Posterior vena cava (tissue), 2 donors: ENCODE data around the gene MGAT3. TPM values are rescaled to one million over a fixed set of nuclear protein-coding genes. Genes with fewer than 3 reads are reported as not detected.
"Not testable (repeated sequence)": the region's sequence is repeated elsewhere in the genome, so short reads cannot be mapped to it uniquely, and the experiment has no call there.

Source experiments
- DNase-seq: peaks from one replicate; pipeline ENCODE4 v3.0.0-alpha.2; 2020; ENCODE audit warnings: low spot score
- intact Hi-C, 2 donors: fragments of 100-400 bp; cut with DNase I; formaldehyde crosslinking; loops; one replicate each; pipeline versions ENCODE4 v1.14.1 to v1.14.2; 2022 to 2023
- long read RNA-seq, 2 donors: library from polyadenylated mRNA; unstranded; transcript quantifications; one replicate each; pipeline ENCODE4 v2.0.0, GENCODE V29; 2020 to 2021
- total RNA-seq, 2 donors: library from RNA; stranded (reverse); fragmentation: NEBNext Ultra II Directional; extraction: Animal tissue kit (Norgen Biotek cat#: 25700); gene quantifications; one replicate each; pipeline ENCODE4 v1.2.1, GENCODE V29; 2021
- donor health status: DM: yes; HTN: yes; CAD: no.
- donor health status: DM: yes; HTN: yes; CAD: no.

The MGAT3 gene, protein sequence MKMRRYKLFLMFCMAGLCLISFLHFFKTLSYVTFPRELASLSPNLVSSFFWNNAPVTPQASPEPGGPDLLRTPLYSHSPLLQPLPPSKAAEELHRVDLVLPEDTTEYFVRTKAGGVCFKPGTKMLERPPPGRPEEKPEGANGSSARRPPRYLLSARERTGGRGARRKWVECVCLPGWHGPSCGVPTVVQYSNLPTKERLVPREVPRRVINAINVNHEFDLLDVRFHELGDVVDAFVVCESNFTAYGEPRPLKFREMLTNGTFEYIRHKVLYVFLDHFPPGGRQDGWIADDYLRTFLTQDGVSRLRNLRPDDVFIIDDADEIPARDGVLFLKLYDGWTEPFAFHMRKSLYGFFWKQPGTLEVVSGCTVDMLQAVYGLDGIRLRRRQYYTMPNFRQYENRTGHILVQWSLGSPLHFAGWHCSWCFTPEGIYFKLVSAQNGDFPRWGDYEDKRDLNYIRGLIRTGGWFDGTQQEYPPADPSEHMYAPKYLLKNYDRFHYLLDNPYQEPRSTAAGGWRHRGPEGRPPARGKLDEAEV
- total RNA-seq = 1 to 10 TPM; 2.3 to 3.2 TPM
- long read RNA-seq, donor 1 = 0 reads
- long read RNA-seq, donor 2 = 0 reads

DNA sequence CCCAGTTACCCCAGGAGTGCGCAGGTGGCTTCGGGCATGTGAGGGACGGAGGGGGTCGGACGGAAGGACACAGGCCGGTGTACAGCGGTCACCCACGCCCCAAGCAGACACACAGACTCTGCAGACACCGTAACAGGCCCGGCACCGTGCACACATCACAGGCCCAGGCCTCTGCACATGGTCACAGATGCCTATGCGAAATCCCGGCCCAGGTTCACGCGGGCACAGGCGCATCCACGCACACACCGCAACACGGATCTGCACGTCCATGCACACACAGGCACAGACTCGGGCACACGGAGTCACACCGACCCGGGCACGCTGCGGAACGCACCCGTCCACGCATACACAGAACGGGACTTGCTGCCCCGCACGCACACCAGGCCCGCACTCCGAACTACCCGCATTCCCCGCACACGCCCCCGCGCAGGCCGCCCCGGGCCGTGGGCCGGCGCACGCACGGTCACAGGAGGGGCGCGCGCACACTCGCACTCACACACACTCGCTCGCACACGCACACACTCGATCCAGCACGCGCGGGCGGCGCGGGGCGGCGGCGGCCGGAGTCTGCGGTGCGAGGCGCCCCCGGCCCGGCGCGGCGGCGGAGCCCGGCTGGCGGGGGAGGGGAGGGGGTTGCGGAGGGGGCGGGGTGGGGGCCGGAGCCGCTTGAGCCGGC lies at the start of gene MGAT3:
Gene MGAT3, plus strand, starts transcription at position 491 of the 676 bp plus-strand sequence. CDS start 30,336 bp downstream, outside the sequence.
- intact Hi-C loops = no loop called here
- no peak for DNase-seq

DNA sequence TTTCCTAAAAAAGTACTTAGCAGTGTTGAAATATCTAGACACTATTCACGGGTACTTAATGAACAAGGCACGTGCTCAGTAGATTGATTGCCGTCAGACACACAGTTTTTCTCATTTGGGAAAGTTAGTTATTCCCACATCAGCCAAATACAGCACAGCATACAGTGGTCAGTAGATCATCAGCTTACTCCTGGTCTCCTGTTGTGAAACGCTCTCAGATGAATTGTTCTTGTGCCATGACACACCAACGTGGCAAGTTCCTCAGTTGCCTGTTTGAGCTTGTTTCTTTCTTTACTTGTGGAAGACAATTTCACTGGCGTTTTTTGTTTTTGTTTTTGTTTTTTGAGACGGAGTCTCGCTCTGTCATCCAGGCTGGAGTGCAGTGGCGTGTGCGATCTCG lies 48.6 kb upstream of the MGAT3 start:
- DNase-seq = no peak
- intact Hi-C loops = no loop called here

DNA sequence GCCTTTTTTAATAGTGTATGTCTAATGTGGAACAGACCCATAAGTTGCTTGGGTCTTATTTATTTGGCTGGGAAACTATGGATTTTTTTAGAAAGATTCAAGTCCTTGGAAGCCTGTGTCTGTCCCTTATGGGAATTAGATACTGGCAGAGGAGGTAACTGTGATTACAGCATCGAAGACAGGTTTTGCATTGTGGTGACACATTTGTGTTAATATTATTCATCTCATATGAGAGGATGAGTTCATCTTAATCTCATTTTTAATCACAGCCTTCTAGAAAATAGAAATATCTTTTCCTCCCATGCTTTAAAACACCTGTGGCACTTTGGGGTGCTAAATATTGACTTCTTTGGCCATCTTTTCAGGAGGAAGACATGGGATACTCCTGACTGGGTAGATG lies 48.0 kb upstream of the MGAT3 start:
- intact Hi-C loops = no loop called here

DNA sequence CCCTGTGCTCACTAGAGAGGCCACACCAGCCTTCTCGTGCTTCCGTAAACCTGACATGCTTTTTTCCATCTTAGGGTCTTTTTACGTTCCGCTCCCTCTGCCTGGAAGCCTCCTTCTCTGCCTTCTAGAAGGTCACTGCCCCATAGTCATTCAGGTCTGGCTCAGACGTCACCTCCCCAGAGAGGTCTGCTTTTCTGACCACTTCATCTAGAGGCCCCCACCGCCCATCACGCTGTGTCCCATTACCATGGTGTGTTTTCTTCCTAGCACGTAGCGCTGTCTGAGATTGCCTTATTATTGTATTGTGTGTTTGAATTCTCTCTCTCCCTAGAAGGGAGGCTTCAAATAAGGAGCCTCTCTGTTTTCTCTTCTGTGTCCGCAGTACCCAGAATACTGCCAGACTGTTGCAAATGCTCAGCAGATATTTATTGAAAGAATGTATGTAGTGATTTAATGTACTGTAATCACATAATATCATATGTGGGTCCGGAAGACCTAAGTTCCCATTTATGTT lies 47.2 kb upstream of the MGAT3 start:
- intact Hi-C loops = no loop called here
- peak; percentile 36 for DNase-seq

More for the DNA sequence above, 48.0 kb upstream of the MGAT3 start:
- peak; percentile 41 for DNase-seq

DNA sequence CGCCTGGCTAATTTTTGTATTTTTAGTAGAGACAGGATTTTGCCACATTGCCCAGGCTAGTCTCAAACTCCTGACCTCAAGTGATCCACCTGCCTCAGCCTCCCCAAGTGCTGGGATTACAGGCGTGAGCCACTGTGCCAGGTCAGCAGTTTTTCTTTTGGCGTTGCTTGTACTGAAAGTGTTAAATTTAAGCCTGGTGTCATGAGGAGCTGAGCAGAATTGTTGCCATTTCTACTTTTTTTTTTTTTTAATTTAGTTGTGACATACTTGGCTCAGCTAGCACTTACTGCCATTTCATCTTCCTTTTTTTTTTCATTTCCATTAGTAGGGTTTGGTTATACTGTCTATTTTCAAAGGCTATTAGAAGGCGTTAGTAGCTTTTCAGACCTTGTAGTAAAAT lies 46.5 kb upstream of the MGAT3 start:
- no peak for DNase-seq
- intact Hi-C loops = no loop called here

DNA sequence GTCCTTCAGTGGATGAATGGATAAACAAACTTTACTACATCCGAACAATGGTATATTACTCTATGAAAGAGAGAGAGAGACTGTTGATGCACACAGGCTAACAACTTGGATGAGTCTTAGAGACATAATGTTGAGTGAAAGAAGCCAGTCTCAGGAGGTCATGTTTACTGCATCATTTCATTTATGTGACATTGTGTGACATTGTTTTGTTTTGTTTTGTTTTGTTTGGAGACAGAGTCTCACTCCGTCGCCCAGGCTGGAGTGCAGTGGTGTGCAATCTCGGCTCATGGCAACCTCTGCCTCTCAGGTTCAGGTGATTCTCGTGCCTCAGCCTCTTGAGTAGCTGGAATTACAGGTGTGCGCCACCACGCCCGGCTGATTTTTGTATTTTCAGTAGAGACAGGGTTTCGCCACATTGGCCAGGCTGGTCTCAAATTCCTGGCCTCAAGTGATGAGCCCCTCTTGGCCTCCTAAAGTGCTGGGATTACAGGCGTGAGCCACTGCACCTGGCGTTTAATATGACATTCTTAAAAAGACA lies 44.9 kb upstream of the MGAT3 start:
- intact Hi-C loops, DNase-seq: not testable (repeated sequence)

DNA sequence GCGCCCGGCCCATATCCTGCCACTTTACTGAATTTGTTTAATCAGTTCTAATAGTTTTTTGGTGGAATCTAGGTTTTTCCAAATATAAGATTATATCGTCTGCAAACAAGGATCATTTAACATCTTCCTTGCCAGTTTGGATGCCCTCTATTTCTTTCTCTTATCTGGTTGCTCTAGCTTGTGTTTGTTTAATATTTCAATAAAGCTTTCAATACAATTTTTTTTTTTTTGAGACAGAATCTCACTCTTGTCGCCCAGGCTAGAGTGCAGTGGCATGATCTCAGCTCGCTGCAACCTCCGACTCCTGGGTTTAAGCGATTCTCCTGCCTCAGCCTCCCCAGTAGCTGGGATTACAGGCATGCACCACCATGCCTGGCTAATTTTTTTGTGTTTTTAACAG lies 43.6 kb upstream of the MGAT3 start:
- intact Hi-C loops, DNase-seq: not testable (repeated sequence)

DNA sequence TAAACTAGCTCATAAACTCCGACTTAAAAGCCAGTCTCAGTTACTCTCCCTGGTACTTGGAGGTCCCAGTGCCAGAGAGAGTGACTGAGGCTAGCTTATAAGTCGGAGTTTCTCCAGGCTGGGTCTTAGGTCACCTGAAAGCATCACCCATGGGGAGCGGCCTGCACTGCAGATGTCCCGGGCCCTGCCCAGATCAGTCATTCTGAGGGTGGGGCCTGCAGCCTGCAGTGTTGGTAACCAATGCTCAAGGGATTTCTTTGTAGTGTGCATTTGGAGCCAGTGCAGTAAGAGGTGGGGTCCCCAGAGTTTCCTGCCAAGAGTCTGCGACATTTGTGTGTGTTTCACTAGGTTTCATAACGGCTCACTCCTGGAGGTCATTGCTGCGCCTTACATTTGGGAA lies 42.4 kb upstream of the MGAT3 start:
- peak; percentile 69 for DNase-seq
- intact Hi-C loops = no loop called here

DNA sequence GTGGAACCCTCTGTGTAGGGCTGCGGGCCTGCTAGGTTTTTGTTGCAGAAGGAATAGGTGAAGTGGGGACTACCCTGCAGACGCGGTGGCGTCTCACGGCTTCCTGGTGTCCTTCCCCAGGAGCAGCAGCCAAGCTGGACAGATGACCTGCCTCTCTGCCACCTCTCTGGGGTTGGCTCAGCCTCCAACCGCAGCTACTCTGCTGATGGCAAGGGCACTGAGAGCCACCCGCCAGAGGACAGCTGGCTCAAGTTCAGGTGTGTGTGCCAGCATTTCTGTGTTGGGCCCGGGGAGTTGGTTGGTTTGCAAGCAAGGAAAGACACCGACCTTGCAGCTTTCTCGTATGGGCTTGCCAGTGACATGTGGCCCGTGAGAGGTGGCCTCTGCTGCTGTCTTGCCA lies 41.9 kb upstream of the MGAT3 start:
- intact Hi-C loops = no loop called here
- DNase-seq = peak; percentile 57

DNA sequence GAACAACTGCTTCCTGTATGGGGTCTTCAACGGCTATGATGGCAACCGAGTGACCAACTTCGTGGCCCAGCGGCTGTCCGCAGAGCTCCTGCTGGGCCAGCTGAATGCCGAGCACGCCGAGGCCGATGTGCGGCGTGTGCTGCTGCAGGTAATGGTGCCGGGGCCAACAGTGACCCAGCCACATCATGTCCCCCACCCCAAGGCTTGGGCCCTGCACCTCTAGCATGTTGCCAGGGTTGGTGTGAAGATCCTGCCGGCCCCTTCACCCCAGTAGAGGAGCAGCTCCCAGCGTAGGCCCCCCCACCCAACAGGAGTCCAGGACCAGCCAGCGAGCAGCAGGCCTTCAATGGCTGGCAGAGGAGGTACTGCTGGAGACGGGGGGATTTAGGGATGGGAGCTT lies 41.3 kb upstream of the MGAT3 start:
- DNase-seq = peak; percentile 52

DNA sequence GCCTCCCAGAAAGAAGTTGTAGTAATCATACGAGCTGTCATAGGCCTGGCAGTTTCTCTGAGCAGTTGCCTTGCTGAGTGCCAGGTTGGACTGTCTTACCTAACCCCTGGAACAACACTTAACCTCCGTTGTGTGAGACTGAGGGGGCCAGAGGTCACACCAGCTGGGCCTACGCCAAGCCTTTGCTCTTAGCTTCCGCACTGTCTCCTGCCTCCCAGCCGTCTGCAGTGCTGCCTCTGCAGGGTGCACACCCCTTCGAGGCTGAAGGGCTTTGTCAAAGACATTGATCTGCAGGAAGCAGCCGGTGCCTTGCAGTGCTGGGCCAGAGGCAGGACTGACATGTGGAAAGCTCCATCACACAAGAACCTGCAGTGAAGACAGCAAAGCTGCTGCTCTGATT lies 40.5 kb upstream of the MGAT3 start:
- intact Hi-C loops = no loop called here

More for the DNA sequence above, 41.3 kb upstream of the MGAT3 start:
- intact Hi-C loops = no loop called here

DNA sequence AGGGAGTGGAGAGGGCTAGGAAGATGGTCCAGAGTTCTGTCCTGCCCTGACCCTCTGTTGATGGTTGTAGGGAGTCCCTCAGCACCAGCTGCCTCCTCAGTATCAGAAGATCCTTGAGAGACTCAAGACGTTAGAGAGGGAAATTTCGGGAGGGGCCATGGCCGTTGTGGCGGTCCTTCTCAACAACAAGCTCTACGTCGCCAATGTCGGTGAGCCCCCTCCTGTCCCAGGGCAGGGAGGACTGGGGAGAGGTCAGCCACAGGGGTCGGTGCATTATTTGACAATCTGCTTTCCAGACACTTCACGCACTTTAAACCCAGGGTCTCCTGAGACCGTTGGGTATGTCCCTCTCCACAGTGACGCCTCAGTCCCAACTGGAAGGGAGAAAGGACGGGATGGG lies 39.2 kb upstream of the MGAT3 start:
- peak; percentile 68 for DNase-seq
- intact Hi-C loops = no loop called here

More for the DNA sequence above, 40.5 kb upstream of the MGAT3 start:
- peak; percentile 51 for DNase-seq

DNA sequence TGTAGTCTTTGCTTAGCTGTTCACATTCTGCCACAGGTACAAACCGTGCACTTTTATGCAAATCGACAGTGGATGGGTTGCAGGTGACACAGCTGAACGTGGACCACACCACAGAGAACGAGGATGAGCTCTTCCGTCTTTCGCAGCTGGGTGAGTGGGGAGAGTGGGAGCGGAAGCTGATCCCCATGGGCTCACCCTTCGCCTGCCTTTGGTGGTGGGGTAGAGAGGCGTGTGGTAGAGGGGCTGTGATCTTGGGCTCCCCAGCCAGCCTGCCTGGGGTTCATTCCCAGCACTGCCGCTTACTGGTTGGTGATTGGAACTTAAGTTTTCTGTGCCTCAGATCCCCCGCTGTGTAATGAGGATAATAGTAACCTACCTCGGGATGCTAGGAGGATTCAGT lies 38.1 kb upstream of the MGAT3 start:
- DNase-seq = peak; percentile 19
- intact Hi-C loops = no loop called here

DNA sequence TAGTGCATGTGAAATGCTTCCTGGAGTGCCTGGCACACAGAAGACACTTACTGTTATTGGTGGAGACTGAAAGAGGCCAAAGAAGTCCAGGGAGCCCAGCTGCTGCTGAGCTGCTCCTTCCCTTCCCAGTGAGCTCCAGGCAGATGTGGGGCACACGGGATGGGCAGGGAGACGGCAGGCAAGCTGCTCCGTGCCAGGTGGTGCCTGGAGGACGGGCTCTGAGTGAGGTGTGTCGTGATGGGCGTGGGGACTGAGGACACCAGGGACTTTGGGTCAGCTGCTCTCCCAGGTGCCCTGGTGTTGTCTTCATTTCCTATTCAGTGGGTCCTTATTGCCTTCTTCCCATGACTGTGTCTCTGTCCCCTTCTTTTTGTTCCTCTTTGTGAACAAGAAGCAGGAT lies 37.7 kb upstream of the MGAT3 start:
- peak; percentile 67 for DNase-seq
- intact Hi-C loops = no loop called here

DNA sequence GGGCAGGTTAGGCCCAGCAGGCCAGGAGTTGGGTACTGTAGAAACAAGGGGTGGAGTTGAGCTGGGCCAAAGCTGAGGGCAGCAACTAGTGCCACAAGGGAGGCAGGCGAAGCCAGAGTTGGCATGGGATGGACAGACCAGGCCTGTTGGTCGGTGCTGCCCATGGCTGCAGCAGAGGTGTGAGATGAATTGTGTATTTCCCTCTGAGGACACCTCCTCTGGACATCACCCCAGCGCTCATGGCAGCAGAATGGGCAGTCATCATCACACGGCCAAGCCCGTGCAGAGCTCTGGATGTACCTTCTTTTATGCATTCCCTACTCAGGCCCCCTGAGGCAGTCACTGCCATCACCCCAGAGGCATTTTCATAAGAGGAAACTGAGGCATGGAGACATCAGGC lies 36.9 kb upstream of the MGAT3 start:
- intact Hi-C loops = loop anchor here in 1 of 2 donors (10.0 kb wide), 1 partner anchor 95 kb away; no protein-coding TSS in a partner anchor
- peak; percentile 43 for DNase-seq

DNA sequence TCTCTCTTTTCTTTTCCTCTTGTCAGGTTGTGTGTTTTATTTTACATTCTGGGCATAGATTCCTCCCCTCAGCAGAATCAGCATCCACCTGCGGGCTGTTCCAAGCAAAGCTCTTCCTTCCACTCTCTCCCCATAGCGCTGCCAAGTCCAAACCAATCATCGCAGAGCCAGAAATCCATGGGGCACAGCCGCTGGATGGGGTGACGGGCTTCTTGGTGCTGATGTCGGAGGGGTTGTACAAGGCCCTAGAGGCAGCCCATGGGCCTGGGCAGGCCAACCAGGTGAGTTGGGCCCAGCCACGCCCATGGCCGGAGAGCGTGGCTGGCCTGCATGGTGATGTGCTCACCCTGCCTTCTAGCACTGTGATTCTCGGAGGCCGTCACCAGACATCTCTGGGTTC lies 35.1 kb upstream of the MGAT3 start:
- intact Hi-C loops = loop anchor here in 1 of 2 donors (10.0 kb wide), 1 partner anchor 93 kb away; no protein-coding TSS in a partner anchor
- no peak for DNase-seq

DNA sequence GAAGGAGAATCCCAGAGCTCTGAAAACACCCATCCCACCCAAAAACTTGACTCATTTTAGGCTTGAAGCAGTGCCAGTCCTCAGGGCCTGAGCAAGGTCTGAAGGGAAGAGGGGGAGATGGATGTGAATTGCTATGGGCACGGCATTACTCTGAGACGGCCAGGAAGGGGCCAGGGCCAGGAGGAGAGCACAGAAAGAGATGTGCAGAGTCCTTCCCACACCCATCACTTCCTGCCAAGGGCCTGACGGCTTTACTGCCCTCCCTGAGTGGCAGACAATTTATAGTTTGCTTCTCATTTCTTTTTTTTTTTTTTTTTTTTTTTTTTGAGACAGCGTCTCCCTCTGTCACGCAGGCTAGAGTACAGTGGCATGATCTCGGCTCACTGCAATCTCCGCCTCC lies 34.7 kb upstream of the MGAT3 start:
- intact Hi-C loops = loop anchor here in 1 of 2 donors (10.0 kb wide), 1 partner anchor 93 kb away; no protein-coding TSS in a partner anchor
- DNase-seq = peak; percentile 23

DNA sequence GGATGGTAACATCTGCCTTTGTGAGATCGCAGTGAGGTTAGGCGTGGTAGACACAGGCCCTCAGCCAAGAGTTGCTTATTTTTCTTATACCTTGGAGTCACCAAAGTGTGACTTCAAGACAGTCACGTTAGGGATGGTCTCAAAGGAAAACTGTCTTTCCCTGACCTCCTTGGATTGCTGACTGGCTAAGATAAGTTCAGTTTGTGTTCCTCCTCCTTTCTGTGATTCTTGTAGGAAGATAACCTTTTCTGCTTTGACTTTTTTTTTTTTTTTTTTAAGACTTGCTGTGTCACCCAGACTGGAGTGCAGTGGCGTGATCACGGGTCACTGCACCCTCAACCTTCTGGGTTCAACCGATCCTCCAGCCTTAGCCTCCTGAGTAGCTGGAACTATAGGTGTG lies 34.1 kb upstream of the MGAT3 start:
- intact Hi-C loops = loop anchor here in 1 of 2 donors (10.0 kb wide), 1 partner anchor 92 kb away; no protein-coding TSS in a partner anchor
- no peak for DNase-seq

DNA sequence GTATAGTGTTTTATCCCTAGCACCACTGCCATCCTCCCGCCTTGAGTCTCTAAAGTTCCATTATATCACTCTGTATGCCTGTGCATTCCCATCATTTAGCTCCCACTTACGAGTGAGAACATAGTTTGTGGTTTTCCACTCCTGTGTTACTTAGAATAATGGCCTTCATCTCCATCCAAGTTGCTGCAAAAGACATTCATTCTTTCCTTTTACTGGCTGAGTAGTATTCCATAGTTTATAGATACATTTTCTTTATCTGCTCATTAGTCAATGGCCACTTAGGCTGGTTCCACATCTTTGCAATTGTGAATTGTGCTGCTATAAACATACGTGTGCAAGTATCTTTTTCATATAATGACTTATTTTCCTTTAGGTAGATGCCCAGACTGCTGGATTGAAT lies 32.8 kb upstream of the MGAT3 start:
- intact Hi-C loops = loop anchor here in 1 of 2 donors (1.0 to 10.0 kb wide), 2 partner anchors 25 to 91 kb away; no protein-coding TSS in a partner anchor
- DNase-seq = no peak
